Mesodermal cell (in vitro differentiated cells): ENCODE data around the gene CEP43.

Experiments used
- H3K27ac ChIP-seq: 2 replicates; pipeline ENCODE4 v1.7.0; 2013; ENCODE audit warnings: mild to moderate bottlenecking, low read depth, low read length, moderate library complexity; ENCODE audit not compliant: severe bottlenecking
- H3K36me3 ChIP-seq: 2 replicates; pipeline ENCODE4 v1.7.1; 2013; ENCODE audit warnings: mild to moderate bottlenecking, low read length, moderate library complexity; ENCODE audit not compliant: control insufficient read depth, insufficient read depth
- H3K4me1 ChIP-seq: one replicate; pipeline ENCODE4 v1.7.1; 2013; ENCODE audit warnings: mild to moderate bottlenecking, low read length; ENCODE audit not compliant: insufficient read depth, control insufficient read depth, poor library complexity, severe bottlenecking
- H3K4me3 ChIP-seq: 2 replicates; pipeline ENCODE4 v1.7.0; 2013; ENCODE audit warnings: low read length, control low read depth, mild to moderate bottlenecking; ENCODE audit not compliant: insufficient read depth, poor library complexity, severe bottlenecking; ENCODE audit errors: extremely low read depth
- H3K9me3 ChIP-seq: 2 replicates; pipeline ENCODE4 v1.7.1; 2013; ENCODE audit warnings: mild to moderate bottlenecking, low read length, moderate library complexity; ENCODE audit not compliant: control insufficient read depth
- WGBS, 2 experiments: methylation state at CpG; one replicate each; pipeline ENCODE4 v1.1.5; 2013; ENCODE audit warnings: missing lambda C conversion rate in 2 of 2; ENCODE audit not compliant: insufficient coverage in 2 of 2; 5-methylcytosine and 5-hydroxymethylcytosine counted together

The CEP43 gene

DNA sequence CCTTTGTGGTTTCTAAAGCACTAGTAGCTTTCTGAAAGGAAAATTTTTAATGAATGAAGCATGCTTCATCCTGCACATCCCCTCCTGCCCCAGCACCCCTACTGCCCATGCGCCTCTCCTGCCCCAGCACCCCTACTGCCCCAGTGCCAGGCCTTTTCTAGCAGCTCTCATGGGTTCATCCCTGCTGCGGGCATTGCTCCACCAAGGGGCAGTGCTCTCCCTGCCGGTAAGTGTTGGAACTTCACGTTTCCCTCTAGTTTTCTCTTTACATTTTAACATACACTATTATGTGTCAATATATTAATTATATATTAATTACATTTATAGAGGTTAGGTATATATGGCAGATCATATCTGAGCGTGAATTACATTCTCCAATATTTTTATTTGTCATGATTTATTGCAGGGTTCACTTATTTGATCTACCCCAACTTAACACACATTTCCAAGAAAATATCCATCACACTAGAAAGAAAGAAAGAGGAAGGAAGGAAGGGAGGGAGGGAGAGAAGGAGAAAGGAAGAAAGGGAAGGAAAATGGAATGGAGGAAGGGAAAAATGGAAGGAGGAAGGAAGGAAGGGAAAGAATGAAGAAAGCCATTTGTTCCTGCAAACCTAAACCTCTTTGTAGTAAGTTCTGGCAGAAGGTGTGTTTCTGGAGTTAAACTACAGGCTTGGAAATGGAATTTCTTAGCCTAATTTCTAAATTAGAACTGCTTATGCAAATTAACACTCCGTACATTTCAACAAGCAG, 46.8 kb downstream of the CEP43 start:
- no peaks in the 10 kb centered on the region for H3K4me1 ChIP-seq
- peaks cover 19% of the 10 kb centered on the region for H3K36me3 ChIP-seq
- no peaks in the 10 kb centered on the region for H3K9me3 ChIP-seq
- no peak overlapping the region for H3K27ac ChIP-seq
- H3K4me3 ChIP-seq, result no peak overlapping the region
- 100% methylated on average over 1 to 3 of the region's 6 CpGs for WGBS, 2 experiments

GRCh38 chr6:167046861-167047495, 47.8 kb downstream of the CEP43 start:
- peaks cover 13% of the 10 kb centered on the region for H3K36me3 ChIP-seq
- no peak overlapping the region for H3K4me3 ChIP-seq
- no peaks in the 10 kb centered on the region for H3K4me1 ChIP-seq
- no peak overlapping the region for H3K27ac ChIP-seq
- H3K9me3 ChIP-seq, result no peaks in the 10 kb centered on the region
- 87 to 97% methylated on average over 5 to 7 of the region's 8 CpGs for WGBS, 2 experiments

DNA sequence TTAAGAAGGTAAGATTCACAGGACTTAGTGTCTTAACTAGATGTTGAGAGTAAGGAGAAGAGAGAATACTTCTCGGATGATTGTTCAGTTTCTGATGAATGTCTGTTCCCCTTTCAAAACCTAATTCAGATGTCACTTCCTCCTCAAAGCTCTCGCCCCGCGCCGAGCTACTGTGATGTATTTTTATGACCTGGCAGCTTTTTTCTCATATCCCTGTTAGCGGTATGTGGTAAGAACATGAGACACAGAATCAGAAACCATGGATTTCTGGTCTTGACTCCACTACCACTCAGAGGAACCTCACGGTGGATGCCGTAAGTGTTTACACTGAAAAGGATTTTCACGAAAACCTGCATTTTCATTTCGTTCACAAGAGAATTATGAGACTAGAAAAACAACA, 48.4 kb downstream of the CEP43 start:
- Histone ChIP-seq H3K27ac (no peak overlapping the region), H3K9me3 (no peaks in the 10 kb centered on the region), H3K4me3 (no peak overlapping the region), H3K36me3 (peaks cover 9% of the 10 kb centered on the region), H3K4me1 (no peaks in the 10 kb centered on the region)
- 94 to 100% methylated on average over 3 to 4 of the region's 10 CpGs for WGBS, 2 experiments
